ENCODE data around the gene ATAD3C. TPM values are rescaled to one million over a fixed set of nuclear protein-coding genes. Genes with fewer than 3 reads are reported as not detected.
A peak's percentile ranks its signal among the peaks of the same experiment; 100 is the strongest.

The ATAD3C gene
- total and polyA plus RNA-seq, 10 of the 15 experiments (the other 5 are each of a cell fraction or from before 2014, with no cell fraction given) = 0.03 to 3.1 (median 0.86) TPM

DNA sequence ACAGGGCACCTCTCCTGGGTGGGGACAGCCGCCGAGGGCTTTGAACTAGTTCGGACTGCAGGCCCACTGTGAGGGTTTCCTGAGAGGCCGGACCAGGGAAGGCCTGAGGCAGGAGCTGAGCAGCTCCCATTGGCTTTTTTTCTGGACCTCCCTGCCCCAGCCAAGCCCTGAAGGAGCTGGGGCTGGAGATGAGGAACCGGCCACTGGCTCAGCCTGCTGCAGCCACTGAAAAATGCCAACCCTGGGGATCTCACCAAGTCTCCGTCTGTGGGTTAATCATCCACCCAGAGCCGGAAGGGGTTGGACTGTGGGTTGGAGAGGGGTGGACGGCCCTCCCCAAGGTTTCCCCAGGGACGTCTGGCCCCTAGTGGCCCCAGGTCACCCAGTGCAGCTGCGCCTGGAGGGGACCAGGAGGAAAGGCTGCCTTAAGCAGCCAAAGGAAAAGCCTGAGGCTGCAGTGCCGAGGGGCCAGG lies 11.5 kb upstream of the ATAD3C start (continued):
- TF ChIP-seq EP300 (IDR thresholded peaks at IDR 0.05; ENCODE audit: borderline replicate concordance in 1 of 2, control insufficient read depth in 1 of 2, low read depth in 2 of 2, low read length in 2 of 2) (0 out of 4 replicates have a peak, but pooled peaks of 1 of the 2 experiments have one; percentile 27), POLR2AphosphoS5 (IDR thresholded peaks at IDR 0.05; ENCODE audit: low read length) (no peak), E2F8 (IDR thresholded peaks at IDR 0.05; ENCODE audit: low read depth, partially characterized antibody) (no peak), EZH2 (IDR thresholded peaks at IDR 0.05; ENCODE audit: borderline replicate concordance, control insufficient read depth, low read depth, low read length) (no peak), E4F1 (IDR thresholded peaks at IDR 0.05; ENCODE audit: borderline replicate concordance, partially characterized antibody) (no peak), SMAD1 (IDR thresholded peaks at IDR 0.05; ENCODE audit: low read depth, partially characterized antibody) (peak; percentile 31), FOXM1 (IDR thresholded peaks at IDR 0.05; ENCODE audit: low read depth, low read length) (no peak), SRF (IDR thresholded peaks at IDR 0.05; ENCODE audit: low read depth in 2 of 2, low read length in 2 of 2) (no peak), CHD2 (IDR thresholded peaks at IDR 0.05; ENCODE audit: borderline replicate concordance, low read depth, low read length) (no peak), FOS (IDR thresholded peaks at IDR 0.05; ENCODE audit: borderline replicate concordance, extremely low read depth, insufficient read length) (no peak), NRF1 (conservative IDR thresholded peaks at IDR 0.05; ENCODE audit: low read depth, low read length) (no peak), ETV6 (conservative IDR thresholded peaks at IDR 0.05 in 1 of 2, IDR thresholded peaks at IDR 0.05 in 1 of 2; ENCODE audit: borderline replicate concordance in 1 of 2, low read depth in 1 of 2) (no peak), ZSCAN29 (IDR thresholded peaks at IDR 0.05) (no peak), CBX3 (IDR thresholded peaks at IDR 0.05; ENCODE audit: borderline replicate concordance, low read depth) (no peak), MAX (IDR thresholded peaks at IDR 0.05; ENCODE audit: low read depth, low read length) (no peak), SMARCA5 (IDR thresholded peaks at IDR 0.05) (0 out of 2 replicates have a peak, but pooled peaks have one; percentile 22), RAD21 (IDR thresholded peaks at IDR 0.05; ENCODE audit: insufficient read depth, low read depth, low read length) (no peak), SUZ12 (IDR thresholded peaks at IDR 0.05; ENCODE audit: unreplicated experiment) (no peak), NFYA (IDR thresholded peaks at IDR 0.05; ENCODE audit: borderline replicate concordance, low read depth, low read length) (no peak), JUNB (IDR thresholded peaks at IDR 0.05) (no peak)
- TF ChIP-seq, protein P1, sequence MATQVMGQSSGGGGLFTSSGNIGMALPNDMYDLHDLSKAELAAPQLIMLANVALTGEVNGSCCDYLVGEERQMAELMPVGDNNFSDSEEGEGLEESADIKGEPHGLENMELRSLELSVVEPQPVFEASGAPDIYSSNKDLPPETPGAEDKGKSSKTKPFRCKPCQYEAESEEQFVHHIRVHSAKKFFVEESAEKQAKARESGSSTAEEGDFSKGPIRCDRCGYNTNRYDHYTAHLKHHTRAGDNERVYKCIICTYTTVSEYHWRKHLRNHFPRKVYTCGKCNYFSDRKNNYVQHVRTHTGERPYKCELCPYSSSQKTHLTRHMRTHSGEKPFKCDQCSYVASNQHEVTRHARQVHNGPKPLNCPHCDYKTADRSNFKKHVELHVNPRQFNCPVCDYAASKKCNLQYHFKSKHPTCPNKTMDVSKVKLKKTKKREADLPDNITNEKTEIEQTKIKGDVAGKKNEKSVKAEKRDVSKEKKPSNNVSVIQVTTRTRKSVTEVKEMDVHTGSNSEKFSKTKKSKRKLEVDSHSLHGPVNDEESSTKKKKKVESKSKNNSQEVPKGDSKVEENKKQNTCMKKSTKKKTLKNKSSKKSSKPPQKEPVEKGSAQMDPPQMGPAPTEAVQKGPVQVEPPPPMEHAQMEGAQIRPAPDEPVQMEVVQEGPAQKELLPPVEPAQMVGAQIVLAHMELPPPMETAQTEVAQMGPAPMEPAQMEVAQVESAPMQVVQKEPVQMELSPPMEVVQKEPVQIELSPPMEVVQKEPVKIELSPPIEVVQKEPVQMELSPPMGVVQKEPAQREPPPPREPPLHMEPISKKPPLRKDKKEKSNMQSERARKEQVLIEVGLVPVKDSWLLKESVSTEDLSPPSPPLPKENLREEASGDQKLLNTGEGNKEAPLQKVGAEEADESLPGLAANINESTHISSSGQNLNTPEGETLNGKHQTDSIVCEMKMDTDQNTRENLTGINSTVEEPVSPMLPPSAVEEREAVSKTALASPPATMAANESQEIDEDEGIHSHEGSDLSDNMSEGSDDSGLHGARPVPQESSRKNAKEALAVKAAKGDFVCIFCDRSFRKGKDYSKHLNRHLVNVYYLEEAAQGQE (IDR thresholded peaks at IDR 0.05; ENCODE audit: low read depth, low read length) = no peak

Data from GM12878 (cell line).